Measurements from ENCODE around the gene NDUFAF5. TPM values are rescaled to one million over a fixed set of nuclear protein-coding genes. Genes with fewer than 3 reads are reported as not detected.

NDUFAF5 gene
- total RNA-seq, 6 experiments from 2014 or later, result 15.3 to 21.9 (median 18.0) TPM

DNA sequence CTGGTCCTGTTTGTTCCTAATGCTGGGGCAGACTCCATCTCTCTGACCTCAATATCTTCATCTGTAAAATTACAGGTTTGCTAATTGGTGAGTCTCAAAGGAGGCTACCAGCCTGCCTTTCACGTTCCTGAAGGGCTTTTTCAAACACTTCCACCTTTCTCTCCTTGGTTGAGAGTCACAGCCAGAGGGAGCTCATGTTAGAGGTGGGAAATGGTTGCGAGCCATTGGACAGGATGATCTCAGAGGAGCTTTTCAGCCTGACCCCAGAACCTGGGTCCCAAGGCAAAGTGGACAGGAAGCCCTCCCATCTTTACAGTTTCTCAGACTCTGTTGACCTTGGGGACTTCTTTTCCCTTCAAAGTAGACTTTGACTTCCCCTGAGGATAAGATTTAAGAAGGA, 37.6 kb downstream of the NDUFAF5 start:
- Mint-ChIP-seq H3K27me3 (ENCODE audit: insufficient read depth) (no peaks in the 10 kb centered on the region), H3K4me3 (no peak overlapping the region), H3K36me3 (ENCODE audit: low read depth) (peaks cover 6% of the 10 kb centered on the region), H3K4me1 (ENCODE audit: low read depth) (peaks cover 12% of the 10 kb centered on the region; the same call in 1 of the 2 replicates), H3K27ac (no peak overlapping the region; the same call in 1 of the 2 replicates), H3K9me3 (no peaks in the 10 kb centered on the region)
- TF ChIP-seq, protein P1, sequence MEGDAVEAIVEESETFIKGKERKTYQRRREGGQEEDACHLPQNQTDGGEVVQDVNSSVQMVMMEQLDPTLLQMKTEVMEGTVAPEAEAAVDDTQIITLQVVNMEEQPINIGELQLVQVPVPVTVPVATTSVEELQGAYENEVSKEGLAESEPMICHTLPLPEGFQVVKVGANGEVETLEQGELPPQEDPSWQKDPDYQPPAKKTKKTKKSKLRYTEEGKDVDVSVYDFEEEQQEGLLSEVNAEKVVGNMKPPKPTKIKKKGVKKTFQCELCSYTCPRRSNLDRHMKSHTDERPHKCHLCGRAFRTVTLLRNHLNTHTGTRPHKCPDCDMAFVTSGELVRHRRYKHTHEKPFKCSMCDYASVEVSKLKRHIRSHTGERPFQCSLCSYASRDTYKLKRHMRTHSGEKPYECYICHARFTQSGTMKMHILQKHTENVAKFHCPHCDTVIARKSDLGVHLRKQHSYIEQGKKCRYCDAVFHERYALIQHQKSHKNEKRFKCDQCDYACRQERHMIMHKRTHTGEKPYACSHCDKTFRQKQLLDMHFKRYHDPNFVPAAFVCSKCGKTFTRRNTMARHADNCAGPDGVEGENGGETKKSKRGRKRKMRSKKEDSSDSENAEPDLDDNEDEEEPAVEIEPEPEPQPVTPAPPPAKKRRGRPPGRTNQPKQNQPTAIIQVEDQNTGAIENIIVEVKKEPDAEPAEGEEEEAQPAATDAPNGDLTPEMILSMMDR (IDR thresholded peaks at IDR 0.05), result peak; percentile 36; the same call in 1 of the 2 replicates
- no peak for DNase-seq

DNA sequence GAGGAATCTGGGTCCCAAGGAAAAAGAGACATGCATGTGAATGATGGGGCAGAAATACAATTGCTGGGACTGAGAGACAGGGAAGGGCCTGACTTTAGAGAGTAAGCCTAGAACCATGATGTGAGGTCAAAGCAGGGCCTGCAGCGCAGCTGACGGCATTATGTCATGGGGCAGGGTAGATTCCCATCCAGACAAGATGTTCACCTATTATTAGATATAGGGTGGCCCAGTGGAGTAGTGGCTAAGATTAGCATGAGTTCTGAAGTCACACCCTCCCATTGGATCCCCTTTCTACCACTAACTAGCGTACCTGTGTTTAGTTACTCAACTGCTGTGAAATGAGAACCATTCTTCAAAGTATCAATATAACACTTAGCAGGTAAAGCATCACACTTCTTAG, 39.6 kb downstream of the NDUFAF5 start:
- Mint-ChIP-seq H3K4me1 (ENCODE audit: low read depth) (peaks cover 9% of the 10 kb centered on the region; the same call in 1 of the 2 replicates), H3K36me3 (ENCODE audit: low read depth) (no peaks in the 10 kb centered on the region), H3K27ac (no peak overlapping the region), H3K9me3 (no peaks in the 10 kb centered on the region), H3K27me3 (ENCODE audit: insufficient read depth) (no peaks in the 10 kb centered on the region; the same call in 1 of the 2 replicates), H3K4me3 (no peak overlapping the region)
- no peak for DNase-seq
- TF ChIP-seq, protein P1 (IDR thresholded peaks at IDR 0.05), result no peak

DNA sequence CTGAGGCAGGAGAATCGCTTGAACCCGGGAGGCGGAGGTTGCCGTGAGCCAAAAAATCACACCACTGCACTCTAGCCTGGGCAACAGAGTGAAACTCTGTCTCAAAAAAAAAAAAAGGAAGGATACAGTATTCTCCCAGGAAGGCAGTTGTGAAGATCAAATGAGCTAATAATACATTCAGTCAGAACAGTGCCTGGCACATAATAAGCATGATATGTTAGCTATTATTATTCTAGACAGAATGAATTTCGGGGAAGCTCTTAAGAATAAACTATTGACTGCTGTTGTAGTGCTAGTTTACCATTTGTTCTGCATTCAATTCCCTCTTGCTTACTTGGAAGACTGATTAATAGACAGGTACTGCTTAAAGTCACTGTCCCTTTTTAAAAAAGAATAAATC, 40.6 kb downstream of the NDUFAF5 start:
- TF ChIP-seq, protein P1 (IDR thresholded peaks at IDR 0.05), result no peak
- no peaks in the 10 kb centered on the region for H3K36me3 Mint-ChIP-seq (ENCODE audit: low read depth)
- no peaks in the 10 kb centered on the region for H3K9me3 Mint-ChIP-seq

DNA sequence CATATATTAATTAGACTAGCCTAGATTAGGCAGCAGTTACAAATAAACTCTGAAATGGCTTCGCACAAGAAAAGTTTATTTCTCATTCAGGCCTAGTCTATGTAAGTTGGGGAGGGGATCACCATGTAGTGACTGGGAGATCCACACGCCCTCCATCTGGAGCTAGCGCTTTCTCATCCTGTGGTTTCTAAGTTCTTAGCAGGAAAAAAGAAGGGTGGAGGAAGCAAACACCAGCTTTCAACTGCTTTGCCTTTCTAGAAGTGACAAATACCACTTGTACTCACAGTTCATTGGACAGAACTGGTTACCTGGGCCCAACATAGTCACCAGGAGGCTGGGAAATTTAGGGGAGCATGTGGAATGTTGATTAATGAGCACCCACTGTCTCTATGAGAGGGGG, 46.6 kb downstream of the NDUFAF5 start:
- Mint-ChIP-seq H3K27me3 (ENCODE audit: insufficient read depth) (peaks cover 1% of the 10 kb centered on the region; the same call in 1 of the 2 replicates), H3K9me3 (no peaks in the 10 kb centered on the region), H3K4me3 (no peak overlapping the region), H3K36me3 (ENCODE audit: low read depth) (no peaks in the 10 kb centered on the region), H3K27ac (no peak overlapping the region), H3K4me1 (ENCODE audit: low read depth) (no peaks in the 10 kb centered on the region)
- TF ChIP-seq, protein P1 (IDR thresholded peaks at IDR 0.05), result no peak
- no peak for DNase-seq

More for the DNA sequence above, 40.6 kb downstream of the NDUFAF5 start:
- H3K27me3 Mint-ChIP-seq (ENCODE audit: insufficient read depth), result no peaks in the 10 kb centered on the region; the same call in 1 of the 2 replicates
- peaks cover 9% of the 10 kb centered on the region; the same call in 1 of the 2 replicates for H3K4me1 Mint-ChIP-seq (ENCODE audit: low read depth)
- H3K4me3 Mint-ChIP-seq, result no peak overlapping the region
- H3K27ac Mint-ChIP-seq, result no peak overlapping the region
- no peak for DNase-seq

DNA sequence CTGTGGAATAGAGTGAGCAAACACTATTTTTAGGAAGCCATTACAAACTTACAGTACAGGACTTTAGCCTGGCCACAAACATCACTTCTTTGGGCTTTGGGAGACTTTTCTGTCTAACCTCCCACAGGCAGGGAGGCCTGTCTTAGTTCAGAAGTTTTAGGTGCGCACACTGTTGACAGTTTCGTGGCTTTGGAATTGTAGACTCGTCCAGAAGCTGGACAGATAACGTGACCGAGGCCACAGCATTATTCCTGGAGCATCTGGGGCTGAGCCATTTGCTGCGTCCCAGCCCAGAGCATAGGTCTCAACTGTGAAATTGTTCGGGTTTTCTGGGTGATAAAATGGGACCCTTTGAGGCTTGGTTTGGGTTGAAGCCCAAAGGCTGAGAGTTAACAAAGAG, 53.8 kb downstream of the NDUFAF5 start:
- H3K36me3 Mint-ChIP-seq (ENCODE audit: low read depth), result no peaks in the 10 kb centered on the region
- peaks cover 4% of the 10 kb centered on the region for H3K27me3 Mint-ChIP-seq (ENCODE audit: insufficient read depth)
- H3K4me3 Mint-ChIP-seq, result peak overlapping the region; percentile 35; the same call in 1 of the 2 replicates
- no peak for DNase-seq
- H3K9me3 Mint-ChIP-seq, result no peaks in the 10 kb centered on the region
- peak overlapping the region; percentile 83 for H3K27ac Mint-ChIP-seq
- peaks cover 17% of the 10 kb centered on the region for H3K4me1 Mint-ChIP-seq (ENCODE audit: low read depth)
- TF ChIP-seq, protein P1 (IDR thresholded peaks at IDR 0.05), result no peak

Data from HFFc6 (cell line).